NT2/D1 (cell line): ENCODE data around the gene ENAM.

Experiments
- SUZ12 ChIP-seq: IDR thresholded peaks from 2 replicates; pipeline ENCODE4 v1.6.1; 2011; ENCODE audit not compliant: insufficient read length, insufficient read depth; ENCODE audit errors: extremely low read depth
- YY1 ChIP-seq: IDR thresholded peaks from 2 replicates; pipeline ENCODE4 v1.6.1; 2011; ENCODE audit not compliant: insufficient read length, insufficient read depth

DNA sequence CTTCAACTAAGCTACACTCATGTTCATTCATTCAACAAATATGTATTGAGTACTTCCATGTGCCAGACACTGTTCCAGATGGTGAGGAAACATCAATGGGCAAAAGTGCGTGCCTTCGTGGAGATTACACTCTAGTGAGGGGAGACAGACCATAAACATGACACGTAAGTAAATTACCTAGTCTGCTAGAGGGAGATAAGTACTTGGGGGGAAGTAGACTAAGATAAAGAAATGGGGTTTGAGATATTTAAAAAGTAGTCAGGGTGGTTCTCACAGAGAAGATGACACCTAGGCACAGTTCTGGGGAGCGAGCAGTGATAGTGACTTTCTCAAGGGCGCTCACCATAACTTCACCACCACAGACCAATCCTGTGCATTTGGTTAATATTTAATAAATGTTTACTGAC, 26.1 kb downstream of the ENAM start:
- no peak for TF ChIP-seq YY1
- TF ChIP-seq SUZ12: no peak
